Adrenal gland (tissue), 12 donors: ENCODE results near the gene CCR7. TPM values are rescaled to one million over a fixed set of nuclear protein-coding genes. Genes with fewer than 3 reads are reported as not detected.

Experiments
- DNase-seq, 7 donors: peaks; one replicate each; pipeline ENCODE4 v3.0.0-alpha.2; 2019 to 2020
- H3K27ac ChIP-seq, 5 donors: fragments of 200-600 bp; sonication (generic) in 4 of 5; 1 replicate in 3 of 5; 2 replicates in 2 of 5; pipeline versions ENCODE4 v1.5.1 to v1.8.0; 2016 to 2020; ENCODE audit warnings: mild to moderate bottlenecking in 1 of 5
- H3K27me3 ChIP-seq: fragments of 200-600 bp; 2 replicates; pipeline ENCODE4 v1.8.0; 2021
- H3K36me3 ChIP-seq, 2 donors: fragments of 200-600 bp; replicated peaks in 1 of 2; 1 replicate in 1 of 2; 2 replicates in 1 of 2; pipeline versions ENCODE4 v1.5.1 to v1.8.0; 2018 to 2022
- H3K4me1 ChIP-seq, 2 donors: fragments of 200-600 bp; replicated peaks in 1 of 2; 1 replicate in 1 of 2; 2 replicates in 1 of 2; pipeline versions ENCODE4 v1.5.1 to v1.8.0; 2018 to 2021
- H3K4me3 ChIP-seq, 4 donors: fragments of 200-600 bp; sonication (generic) in 3 of 4; one replicate each; pipeline ENCODE4 v1.5.1; 2016 to 2018
- H3K9me3 ChIP-seq, 3 donors: fragments of 200-600 bp; sonication (generic) in 1 of 3; replicated peaks in 1 of 3; 1 replicate in 2 of 3; 2 replicates in 1 of 3; pipeline versions ENCODE4 v1.5.1 to v1.8.0; 2016 to 2021
- POLR2A ChIP-seq, 2 donors: fragments of 450-650 bp; IDR thresholded peaks; one replicate each; pipeline ENCODE4 v1.6.1; 2017; ENCODE audit warnings: antibody characterized with exemption in 2 of 2, mild to moderate bottlenecking in 2 of 2, moderate library complexity in 1 of 2
- WGBS, 4 donors: extraction: QIAGEN DNeasy Blood & Tissue Kit in 2 of 4; methylation state at CpG; one replicate each; pipeline versions ENCODE4 v1.1.5 to v1.1.7; 2013 to 2017; 5-methylcytosine and 5-hydroxymethylcytosine counted together
- intact Hi-C, 2 donors: fragments of 100-400 bp; cut with DNase I; formaldehyde crosslinking; loops; one replicate each; pipeline versions ENCODE4 v1.14.1 to v1.15.0; 2022 to 2023
- polyA plus RNA-seq, 3 donors: library from polyadenylated mRNA; stranded (reverse); fragments of 200-250 nt in 2 of 3; fragments of 350-450 nt in 1 of 3; fragmentation: Illumina TruSeq in 1 of 3; extraction: RNeasy Lipid Tissue Mini Kit (QIAGEN cat#74804) in 1 of 3; gene quantifications; one replicate each; pipeline ENCODE4 v1.2.3, GENCODE V29; 2013 to 2014
- total RNA-seq, 9 donors: library from RNA; depleted of rRNA in 4 of 9; stranded (reverse); fragments of >200 nt in 4 of 9; fragments of 120-200 nt in 1 of 9; fragmentation: NEBNext Ultra II Directional in 1 of 9; extraction: Animal tissue kit (Norgen Biotek cat#: 25700) in 1 of 9; gene quantifications; one replicate each; pipeline versions ENCODE4 v1.1.0 to v1.2.4, GENCODE V29; 2013 to 2023
- TF ChIP-seq, protein P1 (sequence below), 6 experiments: fragments of 450-650 bp in 4 of 6; fragments of 200-600 bp in 2 of 6; sonication (generic) in 1 of 6; IDR thresholded peaks; 1 replicate in 5 of 6; 2 replicates in 1 of 6; pipeline versions ENCODE4 v1.5.1 to v1.8.0; 2016 to 2021; ENCODE audit warnings: antibody characterized with exemption in 6 of 6, mild to moderate bottlenecking in 2 of 6, moderate library complexity in 1 of 6
- donor health status: healthy with polysubstance abuse.
- donor health status: Bipolar disorder and iron deficiency.
- donor health status: DM: yes; HTN: yes; CAD: no.
- donor health status: DM: no; HTN: no; CAD: no.
- donor health status: DM: no; HTN: no; CAD: no.
- donor health status: DM: yes; HTN: yes; CAD: no.

Gene CCR7
- total and polyA plus RNA-seq, 12 donors, result 0.06 to 1.0 (median 0.35) TPM; not detected in 2

DNA sequence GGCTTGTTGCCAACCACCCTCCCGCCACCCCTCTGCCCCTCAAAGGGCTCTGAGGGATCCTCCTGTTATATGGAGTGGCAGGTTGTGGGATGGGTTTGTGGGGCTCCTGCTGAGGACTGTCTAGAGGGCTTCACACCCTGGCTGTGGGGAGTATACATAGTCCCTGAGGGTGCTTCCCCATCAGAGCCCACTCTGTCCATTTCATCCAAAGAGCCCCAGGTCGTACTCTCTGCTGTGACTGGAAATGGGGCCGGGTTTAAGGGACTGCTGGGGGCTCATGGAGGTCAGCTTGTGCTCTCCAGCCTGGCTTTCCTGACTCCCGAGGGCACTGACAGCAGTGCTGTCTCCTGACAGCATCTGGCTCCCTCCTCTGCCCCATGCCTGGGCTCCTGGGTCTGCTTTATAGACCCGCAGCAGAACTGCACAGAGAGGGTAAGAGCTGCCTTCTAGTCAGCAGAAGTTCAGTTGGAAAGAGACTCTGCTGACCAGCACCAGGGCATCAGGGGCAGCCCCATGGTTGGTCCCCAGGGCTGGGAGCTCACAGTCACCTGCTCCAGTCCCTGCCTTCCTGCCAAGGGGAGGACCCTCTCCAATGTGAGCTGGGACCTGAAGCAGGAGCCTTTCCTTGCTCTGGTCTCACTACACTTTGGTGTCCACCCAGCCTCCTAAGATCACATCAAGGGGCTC is 46.0 kb downstream of the CCR7 start:
- no peak overlapping the region for H3K27ac ChIP-seq
- no peaks in the 10 kb centered on the region for H3K9me3 ChIP-seq
- WGBS, 4 donors, result 92 to 100% (median 92%) methylated on average over 1 to 5 of the region's 5 CpGs; no CpG with 5 or more reads in 1 of the 4 donors
- TF ChIP-seq POLR2A (IDR thresholded peaks at IDR 0.05), result no peak
- TF ChIP-seq, protein P1, sequence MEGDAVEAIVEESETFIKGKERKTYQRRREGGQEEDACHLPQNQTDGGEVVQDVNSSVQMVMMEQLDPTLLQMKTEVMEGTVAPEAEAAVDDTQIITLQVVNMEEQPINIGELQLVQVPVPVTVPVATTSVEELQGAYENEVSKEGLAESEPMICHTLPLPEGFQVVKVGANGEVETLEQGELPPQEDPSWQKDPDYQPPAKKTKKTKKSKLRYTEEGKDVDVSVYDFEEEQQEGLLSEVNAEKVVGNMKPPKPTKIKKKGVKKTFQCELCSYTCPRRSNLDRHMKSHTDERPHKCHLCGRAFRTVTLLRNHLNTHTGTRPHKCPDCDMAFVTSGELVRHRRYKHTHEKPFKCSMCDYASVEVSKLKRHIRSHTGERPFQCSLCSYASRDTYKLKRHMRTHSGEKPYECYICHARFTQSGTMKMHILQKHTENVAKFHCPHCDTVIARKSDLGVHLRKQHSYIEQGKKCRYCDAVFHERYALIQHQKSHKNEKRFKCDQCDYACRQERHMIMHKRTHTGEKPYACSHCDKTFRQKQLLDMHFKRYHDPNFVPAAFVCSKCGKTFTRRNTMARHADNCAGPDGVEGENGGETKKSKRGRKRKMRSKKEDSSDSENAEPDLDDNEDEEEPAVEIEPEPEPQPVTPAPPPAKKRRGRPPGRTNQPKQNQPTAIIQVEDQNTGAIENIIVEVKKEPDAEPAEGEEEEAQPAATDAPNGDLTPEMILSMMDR (IDR thresholded peaks at IDR 0.05), result no peak
- no peaks in the 10 kb centered on the region for H3K4me1 ChIP-seq
- no peak for DNase-seq
- no peaks in the 10 kb centered on the region for H3K27me3 ChIP-seq
- H3K4me3 ChIP-seq, result no peak overlapping the region
- no peaks in the 10 kb centered on the region for H3K36me3 ChIP-seq
- intact Hi-C loops, result no loop called here

DNA sequence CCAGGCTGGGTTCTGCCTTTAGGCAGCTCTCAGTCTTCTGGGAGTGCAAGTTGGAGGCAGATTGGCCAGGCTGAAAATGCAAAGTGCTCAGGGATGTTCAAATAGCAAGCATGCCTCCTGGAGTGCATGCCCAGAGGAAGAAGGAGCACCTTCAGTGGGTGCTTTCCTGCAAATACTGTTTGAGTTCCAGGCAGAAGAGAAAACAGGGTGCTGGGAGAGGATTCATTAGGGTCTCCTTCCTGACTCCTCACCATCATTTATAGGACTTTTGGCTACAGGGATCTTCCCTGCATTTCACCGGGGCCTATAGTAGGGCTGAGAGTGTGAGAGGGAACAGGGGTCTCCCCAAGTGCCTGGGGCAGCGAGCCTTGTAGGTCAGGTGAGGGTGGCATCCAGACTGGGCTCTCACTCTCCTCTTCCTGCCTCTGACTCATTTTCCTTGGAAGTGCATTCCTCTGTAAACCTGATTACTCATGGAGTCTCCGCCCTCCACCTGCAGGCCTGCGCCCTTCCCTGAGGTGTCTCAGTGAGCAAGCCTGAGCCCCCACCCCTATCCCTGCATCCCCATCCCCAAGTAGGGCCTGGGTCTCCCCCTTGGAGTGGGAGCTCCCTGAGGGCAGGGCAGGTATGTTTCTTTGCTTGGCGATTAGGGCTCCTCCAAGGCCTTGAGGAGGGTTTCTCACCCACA is 46.7 kb downstream of the CCR7 start:
- no peaks in the 10 kb centered on the region for H3K27me3 ChIP-seq
- intact Hi-C loops, result no loop called here
- H3K9me3 ChIP-seq, result no peaks in the 10 kb centered on the region
- DNase-seq, result no peak
- no peak overlapping the region for H3K4me3 ChIP-seq
- no peak overlapping the region for H3K27ac ChIP-seq
- no peaks in the 10 kb centered on the region for H3K4me1 ChIP-seq
- no peaks in the 10 kb centered on the region for H3K36me3 ChIP-seq
- TF ChIP-seq POLR2A (IDR thresholded peaks at IDR 0.05), result no peak
- TF ChIP-seq, protein P1 (IDR thresholded peaks at IDR 0.05), result no peak
- WGBS, 4 donors, result 79 to 93% (median 84%) methylated on average over 4 to 5 of the region's 5 CpGs

DNA sequence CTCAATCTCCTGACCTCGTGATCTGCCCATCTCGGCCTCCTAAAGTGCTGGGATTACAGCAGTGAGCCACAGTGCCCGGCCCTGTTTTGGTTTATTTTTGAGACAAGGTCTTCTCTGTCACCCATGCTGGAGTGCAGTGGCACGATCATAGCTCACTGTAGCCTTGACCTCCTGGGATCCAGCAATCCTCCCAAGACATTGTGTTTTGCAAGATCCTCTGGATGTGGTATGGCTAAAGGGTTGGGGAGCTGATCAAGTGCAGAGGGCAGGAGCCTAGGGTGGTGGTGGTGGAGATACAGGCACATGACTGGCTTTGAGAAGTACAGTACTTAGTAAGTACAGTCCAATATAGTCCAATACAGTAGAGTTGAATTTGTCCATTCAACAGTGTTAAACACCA is 47.3 kb downstream of the CCR7 start:
- TF ChIP-seq, protein P1 (IDR thresholded peaks at IDR 0.05), result no peak
- TF ChIP-seq POLR2A (IDR thresholded peaks at IDR 0.05), result no peak

DNA sequence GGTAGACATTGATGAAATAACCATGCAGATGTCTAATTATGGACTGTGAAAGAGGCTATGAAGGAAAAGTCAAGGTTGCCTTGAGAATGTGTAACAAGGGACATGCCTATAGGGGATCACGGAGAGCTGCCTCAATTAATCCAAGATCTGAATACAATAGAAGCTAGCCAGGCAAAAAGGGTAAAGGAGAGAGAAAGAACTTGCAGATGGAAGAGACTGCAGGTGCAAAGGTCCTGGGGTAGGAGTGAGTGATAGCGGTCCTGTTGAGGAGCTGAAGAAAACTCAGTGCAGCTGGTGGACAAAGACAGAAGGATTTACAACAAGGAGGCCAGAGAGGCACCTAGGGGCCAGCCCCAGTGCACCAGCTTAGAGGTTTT is 48.0 kb downstream of the CCR7 start:
- Histone ChIP-seq H3K4me3 (no peak overlapping the region), H3K9me3 (no peaks in the 10 kb centered on the region), H3K27me3 (no peaks in the 10 kb centered on the region), H3K4me1 (no peaks in the 10 kb centered on the region), H3K27ac (no peak overlapping the region), H3K36me3 (no peaks in the 10 kb centered on the region)
- no peak for DNase-seq
- TF ChIP-seq POLR2A (IDR thresholded peaks at IDR 0.05), result no peak
- TF ChIP-seq, protein P1 (IDR thresholded peaks at IDR 0.05), result no peak
- 88 to 92% (median 89%) methylated on average over 2 of the region's 2 CpGs for WGBS, 4 donors
- intact Hi-C loops, result no loop called here

More for the DNA sequence above, 47.3 kb downstream of the CCR7 start:
- intact Hi-C loops, result no loop called here
- H3K27me3 ChIP-seq, result no peaks in the 10 kb centered on the region
- no peaks in the 10 kb centered on the region for H3K9me3 ChIP-seq
- H3K4me3 ChIP-seq, result no peak overlapping the region
- WGBS, 4 donors, result 15 to 63% (median 45%) methylated on average over 4 of the region's 4 CpGs
- no peak overlapping the region for H3K27ac ChIP-seq
- H3K4me1 ChIP-seq, result no peaks in the 10 kb centered on the region
- peak in 1 of 7 donors; percentile 35 for DNase-seq
- H3K36me3 ChIP-seq, result no peaks in the 10 kb centered on the region
